ENCODE data around the gene LDB2.

The LDB2 gene

GRCh38 chr4:16790508-16790907 lies 107.9 kb downstream of the LDB2 start:
- Histone ChIP-seq H3K4me3 (ENCODE audit: low read depth, low read length, poor library complexity, severe bottlenecking) (no peak overlapping the region), H2AFZ (ENCODE audit: low read length) (no peak overlapping the region), H3K27ac (ENCODE audit: low read depth, low read length, poor library complexity, severe bottlenecking) (no peak overlapping the region), H3K36me3 (ENCODE audit: insufficient read depth, low read length) (no peaks in the 10 kb centered on the region), H3K4me1 (ENCODE audit: insufficient read depth, low read length, severe bottlenecking) (no peaks in the 10 kb centered on the region), H3K9ac (ENCODE audit: low read length) (no peak overlapping the region), H4K20me1 (ENCODE audit: insufficient read depth, low read length) (no peaks in the 10 kb centered on the region), H3K27me3 (ENCODE audit: insufficient read depth, low read length) (no peaks in the 10 kb centered on the region), H3K4me2 (ENCODE audit: low read length) (no peak overlapping the region), H3F3A (ENCODE audit: insufficient read depth, low read length) (no peaks in the 10 kb centered on the region), H3K79me2 (ENCODE audit: insufficient read depth, low read length) (no peaks in the 10 kb centered on the region), H3K9me2 (ENCODE audit: low read depth, low read length) (no peaks in the 10 kb centered on the region), H3K9me3 (ENCODE audit: low read length) (no peaks in the 10 kb centered on the region)
- TF ChIP-seq CTCF (IDR thresholded peaks at IDR 0.05; ENCODE audit: low read length) (no peak), EZH2 (IDR thresholded peaks at IDR 0.05; ENCODE audit: borderline replicate concordance, low read length) (no peak)

- no peaks in the 10 kb centered on the region for H3K79me2 ChIP-seq (ENCODE audit: insufficient read depth, low read length)
- no peaks in the 10 kb centered on the region for H3K4me1 ChIP-seq (ENCODE audit: insufficient read depth, low read length, severe bottlenecking)
- no peaks in the 10 kb centered on the region for H4K20me1 ChIP-seq (ENCODE audit: insufficient read depth, low read length)
- H3K9ac ChIP-seq (ENCODE audit: low read length), result no peak overlapping the region
- no peak overlapping the region for H3K4me3 ChIP-seq (ENCODE audit: low read depth, low read length, poor library complexity, severe bottlenecking)
- H3K36me3 ChIP-seq (ENCODE audit: insufficient read depth, low read length), result no peaks in the 10 kb centered on the region
- no peak overlapping the region for H3K27ac ChIP-seq (ENCODE audit: low read depth, low read length, poor library complexity, severe bottlenecking)
- H3K4me2 ChIP-seq (ENCODE audit: low read length), result no peak overlapping the region
- H3F3A ChIP-seq (ENCODE audit: insufficient read depth, low read length), result no peaks in the 10 kb centered on the region
- no peaks in the 10 kb centered on the region for H3K9me3 ChIP-seq (ENCODE audit: low read length)
- no peak for TF ChIP-seq EZH2 (IDR thresholded peaks at IDR 0.05; ENCODE audit: borderline replicate concordance, low read length)
- TF ChIP-seq CTCF (IDR thresholded peaks at IDR 0.05; ENCODE audit: low read length), result no peak
- H3K27me3 ChIP-seq (ENCODE audit: insufficient read depth, low read length), result no peaks in the 10 kb centered on the region
- no peak overlapping the region for H2AFZ ChIP-seq (ENCODE audit: low read length)
- no peaks in the 10 kb centered on the region for H3K9me2 ChIP-seq (ENCODE audit: low read depth, low read length)
Observed at GRCh38 chr4:16788868-16789267, 109.6 kb downstream of the LDB2 start.

- Histone ChIP-seq H3F3A (ENCODE audit: insufficient read depth, low read length) (no peaks in the 10 kb centered on the region), H3K4me3 (ENCODE audit: low read depth, low read length, poor library complexity, severe bottlenecking) (no peak overlapping the region), H3K79me2 (ENCODE audit: insufficient read depth, low read length) (no peaks in the 10 kb centered on the region), H3K4me1 (ENCODE audit: insufficient read depth, low read length, severe bottlenecking) (no peaks in the 10 kb centered on the region), H3K4me2 (ENCODE audit: low read length) (no peak overlapping the region), H3K9ac (ENCODE audit: low read length) (no peak overlapping the region), H3K36me3 (ENCODE audit: insufficient read depth, low read length) (no peaks in the 10 kb centered on the region), H2AFZ (ENCODE audit: low read length) (no peak overlapping the region), H3K27me3 (ENCODE audit: insufficient read depth, low read length) (no peaks in the 10 kb centered on the region), H3K9me2 (ENCODE audit: low read depth, low read length) (no peaks in the 10 kb centered on the region), H3K9me3 (ENCODE audit: low read length) (no peaks in the 10 kb centered on the region), H4K20me1 (ENCODE audit: insufficient read depth, low read length) (no peaks in the 10 kb centered on the region), H3K27ac (ENCODE audit: low read depth, low read length, poor library complexity, severe bottlenecking) (no peak overlapping the region)
- TF ChIP-seq CTCF (IDR thresholded peaks at IDR 0.05; ENCODE audit: low read length) (no peak), EZH2 (IDR thresholded peaks at IDR 0.05; ENCODE audit: borderline replicate concordance, low read length) (no peak)
Observed at GRCh38 chr4:16785793-16786527, 112.5 kb downstream of the LDB2 start.

All from OCI-LY1 (cell line).